CD8-positive, alpha-beta memory T cell (primary cell): ENCODE data around the gene ZNF652. TPM values are rescaled to one million over a fixed set of nuclear protein-coding genes. Genes with fewer than 3 reads are reported as not detected.
"Not testable (repeated sequence)": the region's sequence is repeated elsewhere in the genome, so short reads cannot be mapped to it uniquely, and the experiment has no call there.

Experiments used
- CTCF ChIA-PET: fragments of 350-600 bp; sonication (Branson Sonifier 250); formaldehyde crosslinking; loops from one replicate; lab custom pipeline; 2021; ENCODE audit warnings: antibody characterized with exemption; lab: Charles Lee
- POLR2A ChIA-PET: fragments of 350-600 bp; sonication (Branson Sonifier 250); formaldehyde crosslinking; loops from one replicate; lab custom pipeline; 2021; ENCODE audit warnings: antibody characterized with exemption; lab: Charles Lee
- DNase-seq, 5 donors: peaks; one replicate each; pipeline versions ENCODE4 v3.0.0 to v3.0.0-alpha.2; 2020 to 2022; ENCODE audit warnings: mixed read lengths in 1 of 5
- H3K27ac ChIP-seq: one replicate; pipeline ENCODE4 v1.7.0; 2013; ENCODE audit warnings: low read depth, mild to moderate bottlenecking, low read length, moderate library complexity
- H3K27me3 ChIP-seq: 2 replicates; pipeline ENCODE4 v1.7.0; 2013; ENCODE audit warnings: low read length, mild to moderate bottlenecking; ENCODE audit not compliant: insufficient read depth, poor library complexity, severe bottlenecking
- H3K36me3 ChIP-seq: 2 replicates; pipeline ENCODE4 v1.7.0; 2013; ENCODE audit warnings: mild to moderate bottlenecking, low read length, moderate library complexity; ENCODE audit not compliant: insufficient read depth
- H3K4me1 ChIP-seq: 2 replicates; pipeline ENCODE4 v1.7.0; 2013; ENCODE audit warnings: mild to moderate bottlenecking, low read length, moderate library complexity; ENCODE audit not compliant: insufficient read depth
- H3K4me3 ChIP-seq: 2 replicates; pipeline ENCODE4 v1.7.0; 2013; ENCODE audit warnings: mild to moderate bottlenecking, low read length
- H3K9me3 ChIP-seq: 2 replicates; pipeline ENCODE4 v1.7.0; 2013; ENCODE audit warnings: mild to moderate bottlenecking, low read length
- H3K27ac Mint-ChIP-seq, 8 donors: one replicate each; pipeline ENCODE4 v1.8.0; 2020 to 2021; ENCODE audit warnings: mixed read lengths in 8 of 8, mild to moderate bottlenecking in 6 of 8, inconsistent platforms in 3 of 8, moderate library complexity in 3 of 8
- H3K27me3 Mint-ChIP-seq, 2 donors: one replicate each; pipeline ENCODE4 v1.8.0; 2020 to 2021; ENCODE audit warnings: mixed read lengths in 2 of 2, mild to moderate bottlenecking in 1 of 2, moderate library complexity in 1 of 2
- H3K36me3 Mint-ChIP-seq, 3 donors: one replicate each; pipeline ENCODE4 v1.8.0; 2020 to 2021; ENCODE audit warnings: mixed read lengths in 3 of 3, inconsistent platforms in 1 of 3, mild to moderate bottlenecking in 1 of 3
- H3K4me1 Mint-ChIP-seq, 3 donors: one replicate each; pipeline ENCODE4 v1.8.0; 2020 to 2021; ENCODE audit warnings: mixed read lengths in 3 of 3, inconsistent platforms in 1 of 3, mild to moderate bottlenecking in 1 of 3
- H3K4me3 Mint-ChIP-seq, 7 donors: one replicate each; pipeline ENCODE4 v1.8.0; 2020 to 2021; ENCODE audit warnings: mixed read lengths in 7 of 7, mild to moderate bottlenecking in 6 of 7, moderate library complexity in 4 of 7, inconsistent platforms in 2 of 7
- H3K9me3 Mint-ChIP-seq, 5 donors: one replicate each; pipeline ENCODE4 v1.8.0; 2020 to 2022; ENCODE audit warnings: mixed read lengths in 5 of 5, mild to moderate bottlenecking in 3 of 5, moderate library complexity in 2 of 5, inconsistent platforms in 1 of 5
- polyA plus RNA-seq: library from polyadenylated mRNA; unstranded; fragments of 300-500 nt; fragmentation: Illumina TruSeq; gene quantifications from one replicate; pipeline ENCODE4 v1.2.3, GENCODE V29; 2021
- total RNA-seq, 2 experiments: library from RNA; stranded (reverse); gene quantifications; one replicate each; pipeline ENCODE4 v1.2.3, GENCODE V29; 2021

The ZNF652 gene
- total and polyA plus RNA-seq, 3 experiments from 2014 or later = 11.5 to 27.7 (median 11.9) TPM

GRCh38 chr17:49275981-49276380 is 86.1 kb downstream of the ZNF652 start:
- H3K4me1 Mint-ChIP-seq, H3K4me1 ChIP-seq, H3K4me3 ChIP-seq, H3K36me3 Mint-ChIP-seq, H3K27ac Mint-ChIP-seq, H3K9me3 Mint-ChIP-seq, H3K36me3 ChIP-seq, H3K27ac ChIP-seq, POLR2A ChIA-PET, DNase-seq, H3K9me3 ChIP-seq, H3K27me3 Mint-ChIP-seq, H3K4me3 Mint-ChIP-seq, H3K27me3 ChIP-seq: not testable (repeated sequence)
- CTCF ChIA-PET = interaction anchor here (0.6 kb wide), 1 partner anchor 244 kb away, joined by 3 read pairs; no protein-coding TSS in a partner anchor

DNA sequence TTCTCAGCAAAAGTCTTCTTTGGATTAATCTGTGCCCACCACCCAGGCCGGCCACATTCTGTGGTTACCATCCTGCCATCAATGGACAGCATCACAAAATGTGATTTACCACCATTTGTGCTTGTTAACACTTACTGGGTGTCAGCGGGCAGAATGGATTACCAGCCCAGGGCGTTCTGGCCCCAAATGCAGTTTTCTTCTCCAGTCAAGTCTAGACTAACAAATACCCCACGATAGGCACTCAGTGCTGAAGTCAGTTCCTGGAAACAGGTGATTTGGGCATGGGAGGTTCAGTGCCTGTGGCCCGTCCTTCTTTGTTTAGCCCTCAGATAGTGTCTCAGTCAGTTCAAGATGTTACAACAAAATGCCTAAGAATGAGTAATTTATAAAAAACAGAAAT is 92.7 kb downstream of the ZNF652 start:
- Histone ChIP-seq H3K4me1 (no peaks in the 10 kb centered on the region), H3K27me3 (no peaks in the 10 kb centered on the region), H3K9me3 (no peaks in the 10 kb centered on the region), H3K36me3 (no peaks in the 10 kb centered on the region), H3K27ac (no peak overlapping the region), H3K4me3 (no peak overlapping the region)
- Mint-ChIP-seq H3K27ac (no peak overlapping the region), H3K4me1 (no peaks in the 10 kb centered on the region), H3K27me3 (peaks cover 3 to 4% of the 10 kb centered on the region in 2 donors), H3K36me3 (no peaks in the 10 kb centered on the region), H3K4me3 (no peak overlapping the region), H3K9me3 (no peaks in the 10 kb centered on the region)
- DNase-seq = no peak
- CTCF ChIA-PET = no interaction called here
- POLR2A ChIA-PET = no interaction called here

DNA sequence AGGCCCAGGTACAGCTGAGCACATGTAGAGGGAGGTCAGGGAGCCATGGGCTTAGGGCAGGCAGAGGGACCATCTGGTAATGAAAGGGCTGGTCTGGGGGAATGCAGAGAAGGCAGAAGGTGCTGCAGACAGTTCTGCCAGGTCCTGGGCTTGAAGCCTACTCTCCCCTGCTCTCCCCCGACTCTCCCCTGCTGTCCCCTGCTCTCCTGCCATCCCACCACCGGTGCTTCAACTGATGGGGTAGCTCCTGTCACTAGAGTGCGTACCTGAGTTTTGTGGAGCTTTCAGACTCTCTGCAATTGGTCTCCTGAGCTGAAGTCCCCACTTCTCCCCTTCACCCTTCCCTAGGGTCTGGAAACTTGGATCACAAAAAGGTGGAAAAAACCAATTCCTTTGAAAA is 94.1 kb downstream of the ZNF652 start:
- Mint-ChIP-seq H3K36me3 (no peaks in the 10 kb centered on the region), H3K27ac (no peak overlapping the region), H3K4me1 (no peaks in the 10 kb centered on the region), H3K9me3 (no peaks in the 10 kb centered on the region), H3K4me3 (no peak overlapping the region), H3K27me3 (peaks cover 3 to 12% of the 10 kb centered on the region in 2 donors)
- Histone ChIP-seq H3K4me3 (no peak overlapping the region), H3K9me3 (no peaks in the 10 kb centered on the region), H3K4me1 (no peaks in the 10 kb centered on the region), H3K27me3 (peaks cover 5% of the 10 kb centered on the region), H3K27ac (no peak overlapping the region), H3K36me3 (no peaks in the 10 kb centered on the region)
- ChIA-PET POLR2A (no interaction called here), CTCF (no interaction called here)
- DNase-seq = no peak

- peaks cover 2 to 12% of the 10 kb centered on the region in 2 donors for H3K27me3 Mint-ChIP-seq
- H3K27ac Mint-ChIP-seq = no peak overlapping the region
- ChIA-PET POLR2A (no interaction called here), CTCF (no interaction called here)
- Histone ChIP-seq H3K4me3 (no peak overlapping the region), H3K36me3 (no peaks in the 10 kb centered on the region), H3K9me3 (no peaks in the 10 kb centered on the region), H3K27ac (no peak overlapping the region), H3K4me1 (no peaks in the 10 kb centered on the region), H3K27me3 (peaks cover 5% of the 10 kb centered on the region)
- H3K9me3 Mint-ChIP-seq = no peaks in the 10 kb centered on the region
- peaks cover 1 to 2% (median 1%) of the 10 kb centered on the region in 3 donors for H3K4me1 Mint-ChIP-seq
- H3K36me3 Mint-ChIP-seq = no peaks in the 10 kb centered on the region
- no peak overlapping the region for H3K4me3 Mint-ChIP-seq
- no peak for DNase-seq
Measured at GRCh38 chr17:49266233-49266632, 95.8 kb downstream of the ZNF652 start.

DNA sequence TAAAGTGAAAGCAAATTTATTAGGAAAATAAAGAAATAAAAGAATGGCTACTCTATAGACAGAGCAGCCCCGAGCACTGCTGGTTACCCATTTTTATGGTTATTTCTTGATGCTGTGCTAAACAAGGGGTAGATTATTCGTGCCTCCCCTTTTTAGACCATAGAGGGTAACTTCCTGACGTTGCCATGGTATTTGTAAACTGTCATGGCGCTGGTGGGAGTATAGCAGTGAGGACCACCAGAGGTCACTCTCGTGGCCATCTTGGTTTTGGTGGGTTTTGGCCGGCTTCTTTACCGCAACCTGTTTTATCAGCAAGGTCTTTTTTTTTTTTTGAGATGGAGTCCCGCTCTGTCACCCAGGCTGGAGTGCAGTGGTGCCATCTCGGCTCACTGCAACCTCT is 100.5 kb downstream of the ZNF652 start:
- H3K36me3 Mint-ChIP-seq, H3K27ac ChIP-seq, DNase-seq, H3K27me3 ChIP-seq, H3K9me3 ChIP-seq, H3K36me3 ChIP-seq, CTCF ChIA-PET, H3K4me3 ChIP-seq, H3K9me3 Mint-ChIP-seq: not testable (repeated sequence)
- H3K27me3 Mint-ChIP-seq = peaks cover under 1 to 12% of the 10 kb centered on the region in 2 donors
- peak overlapping the region in 1 of 8 donors; percentile 92 for H3K27ac Mint-ChIP-seq
- H3K4me1 ChIP-seq = peaks cover 10% of the 10 kb centered on the region
- H3K4me1 Mint-ChIP-seq = peaks cover 8 to 14% (median 10%) of the 10 kb centered on the region in 3 donors
- POLR2A ChIA-PET = interaction anchor here (0.7 kb wide), 1 partner anchor 524 kb away, joined by 4 read pairs; no protein-coding TSS in a partner anchor
- peak overlapping the region in 6 of 7 donors; percentile 78 to 84 (median 81) for H3K4me3 Mint-ChIP-seq

DNA sequence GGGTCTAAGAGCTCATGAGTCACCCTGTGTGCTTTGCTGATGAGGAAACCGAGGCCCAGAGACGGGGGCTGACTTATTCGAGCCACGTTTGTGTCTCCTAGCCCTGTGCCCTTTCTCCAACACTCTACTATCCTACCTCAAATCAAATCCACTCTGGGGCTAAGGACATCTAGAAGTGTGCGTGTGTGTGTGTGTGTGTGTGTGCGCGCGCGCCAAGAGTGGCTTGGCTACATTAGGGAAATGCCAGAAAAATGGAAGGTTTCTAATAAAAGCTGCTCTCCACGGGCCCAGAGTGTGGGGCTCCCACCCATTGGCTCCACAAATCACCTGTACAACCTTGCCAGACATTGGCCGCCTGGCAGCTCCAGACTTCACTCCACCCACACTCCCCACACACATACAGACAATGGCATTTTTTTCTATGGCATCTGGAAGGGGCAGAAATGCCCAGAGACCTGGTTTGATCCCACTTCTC is 101.2 kb downstream of the ZNF652 start:
- H3K4me1 Mint-ChIP-seq = peaks cover 8 to 14% (median 10%) of the 10 kb centered on the region in 3 donors

DNA sequence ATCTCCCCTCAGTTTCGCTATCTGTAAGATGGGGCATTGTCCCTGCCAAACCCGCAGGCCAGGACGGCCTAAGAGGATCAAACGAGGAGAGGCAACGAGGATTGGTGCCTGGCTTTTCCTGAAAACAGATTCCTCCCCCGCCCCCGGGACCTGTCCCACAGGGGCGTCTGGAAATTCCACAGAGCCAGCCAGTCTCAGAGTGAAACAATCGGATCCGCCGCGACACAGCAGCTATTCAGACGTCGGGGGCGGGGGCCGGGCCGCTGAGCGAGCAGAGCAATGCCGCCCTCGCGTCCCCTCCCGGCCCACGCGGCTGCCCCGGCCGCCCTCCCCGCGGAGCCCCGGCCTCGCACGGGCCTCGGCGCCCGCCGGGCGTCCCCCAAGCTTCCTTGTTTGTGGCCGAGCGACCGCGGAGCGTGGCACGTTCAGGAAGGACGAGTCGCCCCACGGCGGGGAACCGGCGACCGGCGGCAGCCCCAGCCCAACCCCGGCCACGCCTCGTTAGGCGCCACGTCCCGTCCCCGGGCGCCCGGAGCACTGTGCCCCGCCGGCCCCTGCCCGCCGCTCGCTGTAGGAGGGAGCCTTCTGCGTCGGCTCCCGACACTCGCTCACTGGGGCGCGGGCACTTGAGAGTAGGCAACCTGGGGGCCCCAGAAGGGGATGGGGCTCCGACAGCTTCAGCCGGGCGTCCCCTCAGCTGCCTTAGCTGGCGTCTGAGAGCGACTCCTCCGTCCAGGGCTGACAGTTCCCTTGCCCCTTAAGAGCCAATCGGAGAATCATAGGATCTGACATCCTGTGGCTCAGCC is 101.8 kb downstream of the ZNF652 start:
- Histone ChIP-seq H3K4me1 (peaks cover 10% of the 10 kb centered on the region), H3K4me3 (peak overlapping the region; percentile 63), H3K9me3 (no peaks in the 10 kb centered on the region), H3K27ac (no peak overlapping the region), H3K36me3 (no peaks in the 10 kb centered on the region), H3K27me3 (peaks cover 5% of the 10 kb centered on the region)
- Mint-ChIP-seq H3K4me3 (peak overlapping the region; percentile 81 to 96 (median 83)), H3K27ac (peak overlapping the region in 3 of 8 donors; percentile 57 to 85 (median 79)), H3K9me3 (no peaks in the 10 kb centered on the region), H3K4me1 (peaks cover 8 to 14% (median 10%) of the 10 kb centered on the region in 3 donors), H3K36me3 (no peaks in the 10 kb centered on the region), H3K27me3 (peaks cover 0 to 12% of the 10 kb centered on the region in 2 donors)
- peak; percentile 31 to 63 (median 36) for DNase-seq
- ChIA-PET POLR2A (interaction anchor here (0.6 kb wide), 1 partner anchor 14 kb away, joined by 3 read pairs; no protein-coding TSS in a partner anchor), CTCF (interaction anchor here (0.7 to 1.4 kb wide), 2 partner anchors 36 to 108 kb away, joined by 3 read pairs; no protein-coding TSS in a partner anchor)

More for the DNA sequence above, 101.2 kb downstream of the ZNF652 start:
- no peak for DNase-seq
- Mint-ChIP-seq H3K9me3 (no peaks in the 10 kb centered on the region), H3K27me3 (peaks cover 0 to 12% of the 10 kb centered on the region in 2 donors), H3K27ac (peak overlapping the region in 6 of 8 donors; percentile 9 to 92 (median 70)), H3K36me3 (no peaks in the 10 kb centered on the region), H3K4me3 (peak overlapping the region; percentile 78 to 90 (median 81))
- ChIA-PET POLR2A (no interaction called here), CTCF (interaction anchor here (1.4 kb wide), 1 partner anchor 108 kb away, joined by 3 read pairs; no protein-coding TSS in a partner anchor)
- Histone ChIP-seq H3K9me3 (no peaks in the 10 kb centered on the region), H3K4me1 (peaks cover 10% of the 10 kb centered on the region), H3K27ac (no peak overlapping the region), H3K27me3 (peaks cover 5% of the 10 kb centered on the region), H3K4me3 (peak overlapping the region; percentile 47), H3K36me3 (no peaks in the 10 kb centered on the region)

GRCh38 chr17:49259663-49260010 is 102.4 kb downstream of the ZNF652 start:
- peaks cover 0 to 9% of the 10 kb centered on the region in 2 donors for H3K27me3 Mint-ChIP-seq
- CTCF ChIA-PET = interaction anchor here (0.7 to 1.4 kb wide), 2 partner anchors 35 to 109 kb away, joined by 3 read pairs; no protein-coding TSS in a partner anchor
- POLR2A ChIA-PET = interaction anchor here (0.6 to 0.7 kb wide), 2 partner anchors 15 to 68 kb away, joined by 3 to 5 read pairs; no protein-coding TSS in a partner anchor

More at GRCh38 chr17:49259663-49260010, 102.4 kb downstream of the ZNF652 start:
- H3K4me1 Mint-ChIP-seq = peaks cover 8 to 14% (median 10%) of the 10 kb centered on the region in 3 donors
- Histone ChIP-seq H3K9me3 (no peaks in the 10 kb centered on the region), H3K36me3 (no peaks in the 10 kb centered on the region), H3K27ac (no peak overlapping the region), H3K27me3 (peaks cover 5% of the 10 kb centered on the region), H3K4me1 (peaks cover 10% of the 10 kb centered on the region), H3K4me3 (peak overlapping the region; percentile 63)
- H3K27ac Mint-ChIP-seq = peak overlapping the region in 1 of 8 donors; percentile 85
- H3K4me3 Mint-ChIP-seq = peak overlapping the region; percentile 78 to 96 (median 83)
- H3K36me3 Mint-ChIP-seq = no peaks in the 10 kb centered on the region
- no peak for DNase-seq
- H3K9me3 Mint-ChIP-seq = no peaks in the 10 kb centered on the region
